Neural cell (in vitro differentiated cells): ENCODE measurements around the gene MTMR3. TPM values are rescaled to one million over a fixed set of nuclear protein-coding genes. Genes with fewer than 3 reads are reported as not detected.
"Not testable (repeated sequence)": the region's sequence is repeated elsewhere in the genome, so short reads cannot be mapped to it uniquely, and the experiment has no call there.

Experiments
- H2AFZ ChIP-seq: fragments of 200-600, 300-800 bp; sonication (generic), shearing (Covaris generic); 2 replicates; pipeline ENCODE4 v1.6.0; 2014; ENCODE audit warnings: low read depth, mild to moderate bottlenecking, antibody characterized with exemption, low read length, moderate library complexity
- H3F3A ChIP-seq: fragments of 200-600 bp; shearing (Covaris generic); 2 replicates; pipeline ENCODE4 v1.6.1; 2016; ENCODE audit warnings: mild to moderate bottlenecking, moderate library complexity, mixed read lengths, antibody characterized with exemption, low read length; ENCODE audit not compliant: insufficient read depth, poor library complexity, severe bottlenecking
- H3K27ac ChIP-seq: fragments of 200-600, 300-800 bp; sonication (generic), shearing (Covaris generic); 2 replicates; pipeline ENCODE4 v1.5.1; 2014; ENCODE audit warnings: mild to moderate bottlenecking, low read length, moderate library complexity
- H3K27me3 ChIP-seq: fragments of 300-800, 200-600 bp; sonication (generic), shearing (Covaris generic); 2 replicates; pipeline ENCODE4 v1.6.0; 2014; ENCODE audit warnings: mild to moderate bottlenecking, low read depth, low read length, moderate library complexity; ENCODE audit not compliant: insufficient read depth
- H3K36me3 ChIP-seq: fragments of 300-800, 200-600 bp; sonication (generic), shearing (Covaris generic); 2 replicates; pipeline ENCODE4 v1.5.1; 2014; ENCODE audit warnings: mild to moderate bottlenecking, antibody characterized with exemption, low read length, moderate library complexity; ENCODE audit not compliant: insufficient read depth
- H3K4me2 ChIP-seq: fragments of 300-800, 200-600 bp; sonication (generic), shearing (Covaris generic); 2 replicates; pipeline ENCODE4 v1.6.0; 2014; ENCODE audit warnings: mild to moderate bottlenecking, low read length
- H3K4me3 ChIP-seq: fragments of 300-800, 200-600 bp; sonication (generic), shearing (Covaris generic); 2 replicates; pipeline ENCODE4 v1.5.1; 2014; ENCODE audit warnings: mild to moderate bottlenecking, low read length, moderate library complexity
- H3K79me2 ChIP-seq: fragments of 200-600 bp; shearing (Covaris generic); replicated peaks from 2 replicates; pipeline ENCODE4 v1.6.0; 2014; ENCODE audit warnings: mild to moderate bottlenecking, low read length, moderate library complexity; ENCODE audit not compliant: insufficient read depth
- H3K9ac ChIP-seq: fragments of 300-800, 200-600 bp; sonication (generic), shearing (Covaris generic); 2 replicates; pipeline ENCODE4 v1.6.1; 2016; ENCODE audit warnings: mild to moderate bottlenecking, low read length, mixed read lengths
- H3K9me2 ChIP-seq: fragments of 200-600 bp; shearing (Covaris generic); 2 replicates; pipeline ENCODE4 v1.6.1; 2016; ENCODE audit warnings: mild to moderate bottlenecking, low read length, mixed read lengths; ENCODE audit not compliant: insufficient read depth
- H3K9me3 ChIP-seq: fragments of 200-600, 300-800 bp; sonication (generic), shearing (Covaris generic); 2 replicates; pipeline ENCODE4 v1.6.1; 2016; ENCODE audit warnings: mild to moderate bottlenecking, mixed run types, low read length, moderate library complexity, mixed read lengths
- H4K20me1 ChIP-seq: fragments of 200-600 bp; shearing (Covaris generic); 2 replicates; pipeline ENCODE4 v1.6.1; 2016; ENCODE audit warnings: mild to moderate bottlenecking, mixed run types; ENCODE audit not compliant: insufficient read depth
- CTCF ChIP-seq: fragments of 450-650 bp; IDR thresholded peaks from 2 replicates; pipeline ENCODE4 v1.5.1; 2014; ENCODE audit warnings: antibody characterized with exemption, mild to moderate bottlenecking, moderate library complexity; ENCODE audit not compliant: poor library complexity, severe bottlenecking
- EP300 ChIP-seq: fragments of 450-650 bp; conservative IDR thresholded peaks from 2 replicates; pipeline ENCODE4 v1.6.1; 2014; ENCODE audit warnings: antibody characterized with exemption, mild to moderate bottlenecking, moderate library complexity; ENCODE audit not compliant: poor library complexity, severe bottlenecking
- EZH2 ChIP-seq: fragments of 200-600, 300-800 bp; shearing (Covaris generic), sonication (generic); IDR thresholded peaks from 2 replicates; pipeline ENCODE4 v1.6.1; 2014; ENCODE audit warnings: antibody characterized with exemption, low read length, borderline replicate concordance, mild to moderate bottlenecking; ENCODE audit not compliant: insufficient read depth, poor library complexity, severe bottlenecking
- MXI1 ChIP-seq: fragments of 450-650 bp; conservative IDR thresholded peaks from 2 replicates; pipeline ENCODE4 v1.6.1; 2014; ENCODE audit warnings: antibody characterized with exemption, mild to moderate bottlenecking; ENCODE audit not compliant: poor library complexity, severe bottlenecking
- POLR2AphosphoS5 ChIP-seq: IDR thresholded peaks from 2 replicates; pipeline ENCODE4 v1.6.1; 2012
- RAD21 ChIP-seq: fragments of 450-650 bp; conservative IDR thresholded peaks from 2 replicates; pipeline ENCODE4 v1.6.1; 2014; ENCODE audit warnings: antibody characterized with exemption, mild to moderate bottlenecking, moderate library complexity
- SMC3 ChIP-seq: fragments of 450-650 bp; conservative IDR thresholded peaks from 2 replicates; pipeline ENCODE4 v1.6.1; 2014; ENCODE audit warnings: antibody characterized with exemption, mild to moderate bottlenecking, moderate library complexity; ENCODE audit not compliant: poor library complexity
- TAF1 ChIP-seq: IDR thresholded peaks from 2 replicates; pipeline ENCODE4 v1.6.1; 2012; ENCODE audit warnings: low read depth
- polyA plus RNA-seq: library from polyadenylated mRNA; depleted of rRNA; stranded (reverse); fragments of >200 nt; gene quantifications from 2 replicates; pipeline ENCODE4 v1.2.3, GENCODE V29; 2014
- TF ChIP-seq, protein P1 (sequence below): IDR thresholded peaks from 2 replicates; pipeline ENCODE4 v1.6.1; 2012; ENCODE audit warnings: borderline replicate concordance

The MTMR3 gene
- polyA plus RNA-seq, 1 donor from 2014 or later = 46.7 TPM

GRCh38 chr22:30061094-30061493 lies 178.1 kb downstream of the MTMR3 start:
- H3K9ac ChIP-seq = not testable (repeated sequence)

GRCh38 chr22:30062259-30062658 lies 179.3 kb downstream of the MTMR3 start:
- H3K4me3 ChIP-seq = no peak overlapping the region

More at GRCh38 chr22:30061094-30061493, 178.1 kb downstream of the MTMR3 start:
- not testable (repeated sequence) for H4K20me1 ChIP-seq, H3K79me2 ChIP-seq, H3K9me2 ChIP-seq, H3K4me3 ChIP-seq, H2AFZ ChIP-seq, H3K4me2 ChIP-seq, H3F3A ChIP-seq, H3K27ac ChIP-seq, H3K27me3 ChIP-seq, H3K36me3 ChIP-seq
- H3K9me3 ChIP-seq = peaks cover 11% of the 10 kb centered on the region

More at GRCh38 chr22:30062259-30062658, 179.3 kb downstream of the MTMR3 start:
- H3K36me3 ChIP-seq = no peaks in the 10 kb centered on the region
- H4K20me1 ChIP-seq = no peaks in the 10 kb centered on the region
- no peak overlapping the region for H3K4me2 ChIP-seq
- peaks cover 11% of the 10 kb centered on the region for H3K9me3 ChIP-seq
- H3K27me3 ChIP-seq = no peaks in the 10 kb centered on the region
- H3K79me2 ChIP-seq = no peaks in the 10 kb centered on the region
- no peaks in the 10 kb centered on the region for H3K9me2 ChIP-seq
- TF ChIP-seq MXI1 = no peak
- TF ChIP-seq EP300 = no peak
- no peak for TF ChIP-seq SMC3
- no peak for TF ChIP-seq POLR2AphosphoS5
- TF ChIP-seq CTCF = no peak
- no peak for TF ChIP-seq EZH2
- TF ChIP-seq TAF1 = no peak
- TF ChIP-seq, protein P1, sequence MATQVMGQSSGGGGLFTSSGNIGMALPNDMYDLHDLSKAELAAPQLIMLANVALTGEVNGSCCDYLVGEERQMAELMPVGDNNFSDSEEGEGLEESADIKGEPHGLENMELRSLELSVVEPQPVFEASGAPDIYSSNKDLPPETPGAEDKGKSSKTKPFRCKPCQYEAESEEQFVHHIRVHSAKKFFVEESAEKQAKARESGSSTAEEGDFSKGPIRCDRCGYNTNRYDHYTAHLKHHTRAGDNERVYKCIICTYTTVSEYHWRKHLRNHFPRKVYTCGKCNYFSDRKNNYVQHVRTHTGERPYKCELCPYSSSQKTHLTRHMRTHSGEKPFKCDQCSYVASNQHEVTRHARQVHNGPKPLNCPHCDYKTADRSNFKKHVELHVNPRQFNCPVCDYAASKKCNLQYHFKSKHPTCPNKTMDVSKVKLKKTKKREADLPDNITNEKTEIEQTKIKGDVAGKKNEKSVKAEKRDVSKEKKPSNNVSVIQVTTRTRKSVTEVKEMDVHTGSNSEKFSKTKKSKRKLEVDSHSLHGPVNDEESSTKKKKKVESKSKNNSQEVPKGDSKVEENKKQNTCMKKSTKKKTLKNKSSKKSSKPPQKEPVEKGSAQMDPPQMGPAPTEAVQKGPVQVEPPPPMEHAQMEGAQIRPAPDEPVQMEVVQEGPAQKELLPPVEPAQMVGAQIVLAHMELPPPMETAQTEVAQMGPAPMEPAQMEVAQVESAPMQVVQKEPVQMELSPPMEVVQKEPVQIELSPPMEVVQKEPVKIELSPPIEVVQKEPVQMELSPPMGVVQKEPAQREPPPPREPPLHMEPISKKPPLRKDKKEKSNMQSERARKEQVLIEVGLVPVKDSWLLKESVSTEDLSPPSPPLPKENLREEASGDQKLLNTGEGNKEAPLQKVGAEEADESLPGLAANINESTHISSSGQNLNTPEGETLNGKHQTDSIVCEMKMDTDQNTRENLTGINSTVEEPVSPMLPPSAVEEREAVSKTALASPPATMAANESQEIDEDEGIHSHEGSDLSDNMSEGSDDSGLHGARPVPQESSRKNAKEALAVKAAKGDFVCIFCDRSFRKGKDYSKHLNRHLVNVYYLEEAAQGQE = no peak
- no peak for TF ChIP-seq RAD21
- no peak overlapping the region for H3K27ac ChIP-seq
- H2AFZ ChIP-seq = no peak overlapping the region
- H3K9ac ChIP-seq = no peak overlapping the region
- no peaks in the 10 kb centered on the region for H3F3A ChIP-seq
